Measurements from ENCODE around the gene MTMR1. TPM values are rescaled to one million over a fixed set of nuclear protein-coding genes. Genes with fewer than 3 reads are reported as not detected.

The MTMR1 gene
- total RNA-seq, 1 experiment from 2014 or later: 6.0 TPM

DNA sequence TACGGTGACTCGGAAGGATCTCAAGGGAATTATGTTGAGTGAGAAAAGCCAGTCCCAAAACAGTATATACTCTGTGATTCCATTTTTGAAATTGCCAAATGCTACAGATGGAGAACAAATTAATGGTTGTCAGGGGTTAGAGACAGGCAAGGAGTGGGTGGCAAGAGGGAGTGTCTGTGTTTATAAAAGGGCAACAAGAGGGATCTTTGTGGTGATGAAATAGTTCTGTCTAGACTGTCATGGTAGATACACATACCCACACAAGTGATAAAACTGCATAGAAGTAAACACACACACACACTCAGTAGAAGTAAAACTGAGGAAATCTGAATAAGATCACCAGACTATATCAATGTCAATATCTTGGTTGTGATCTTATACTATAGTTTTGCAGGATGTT lies 112.5 kb downstream of the MTMR1 start:
- no peak for DNase-seq
- H3K4me3 ChIP-seq: no peak overlapping the region
- no peaks in the 10 kb centered on the region for H3K9me3 ChIP-seq
- H3K27me3 ChIP-seq: no peaks in the 10 kb centered on the region
- H3K36me3 ChIP-seq: no peaks in the 10 kb centered on the region

- no peaks in the 10 kb centered on the region for H3K27me3 ChIP-seq
- no peak for DNase-seq
Measured at GRCh38 chrX:150806827-150807226, 113.6 kb downstream of the MTMR1 start.

DNA sequence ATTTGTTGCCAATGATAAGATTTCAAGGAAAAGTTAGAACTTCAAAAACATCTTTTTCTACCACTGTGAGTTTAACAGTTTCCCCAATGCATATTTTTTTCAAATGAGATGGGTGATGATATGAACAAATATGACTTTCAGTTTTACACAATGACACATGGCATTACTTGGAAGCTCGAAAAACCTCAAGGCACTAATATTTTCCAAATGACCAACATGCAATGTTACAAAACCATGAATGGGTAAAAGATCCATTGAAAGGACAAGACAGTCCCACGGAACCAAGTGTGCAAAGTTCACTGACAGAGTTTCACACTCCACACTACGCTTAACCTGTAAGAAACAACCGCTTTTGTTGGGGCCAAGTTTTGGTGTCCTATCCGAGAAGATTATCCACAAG lies 120.7 kb downstream of the MTMR1 start:
- DNase-seq: no peak
- Histone ChIP-seq H3K27me3 (no peaks in the 10 kb centered on the region), H3K4me3 (no peak overlapping the region), H3K9me3 (no peaks in the 10 kb centered on the region), H3K36me3 (no peaks in the 10 kb centered on the region)

More at GRCh38 chrX:150806827-150807226, 113.6 kb downstream of the MTMR1 start:
- Histone ChIP-seq H3K9me3 (no peaks in the 10 kb centered on the region), H3K4me3 (no peak overlapping the region), H3K36me3 (no peaks in the 10 kb centered on the region)

Other genes with a start within 250 kb of the MTMR1 start
- 8.7 and 9.1 TPM in 2 replicates for gene MTM1, start 124.8 kb upstream of the MTMR1 start, total RNA-seq (2014; rRNA removed; shearing (Covaris generic); ENCODE audit: low replicate concordance)
- gene CD99L2, start 205.3 kb downstream of the MTMR1 start, total RNA-seq (2014; rRNA removed; shearing (Covaris generic); ENCODE audit: low replicate concordance): 39.1 and 54.7 TPM in 2 replicates